RWPE2 (cell line): ENCODE data around the gene LRP8.

Experiments used
- ATAC-seq: fragments of 200-7000 bp; cut with Tn5 transposase; 3 replicates; pipeline ENCODE4 v1.9.1; 2021; ENCODE audit warnings: low read depth
- DNase-seq: peaks from one replicate; pipeline ENCODE4 v3.0.0-alpha.2; 2020; ENCODE audit warnings: low spot score
- H3K27ac ChIP-seq: fragments of 450-650 bp; 2 replicates; pipeline ENCODE4 v1.5.1; 2017; ENCODE audit warnings: mild to moderate bottlenecking; ENCODE audit not compliant: poor library complexity, severe bottlenecking
- H3K27me3 ChIP-seq: fragments of 250-450 bp; sonication (Bioruptor Pico); 2 replicates; pipeline ENCODE4 v1.5.1; 2021; ENCODE audit warnings: mild to moderate bottlenecking, moderate library complexity; ENCODE audit not compliant: insufficient read depth, poor library complexity, severe bottlenecking
- H3K36me3 ChIP-seq: fragments of 250-450 bp; sonication (Bioruptor Pico); 2 replicates; pipeline ENCODE4 v1.5.1; 2020; ENCODE audit warnings: low read depth, mild to moderate bottlenecking, moderate library complexity
- H3K4me1 ChIP-seq: fragments of 250-450 bp; sonication (Bioruptor Pico); 2 replicates; pipeline ENCODE4 v1.5.1; 2021; ENCODE audit warnings: mild to moderate bottlenecking, moderate library complexity; ENCODE audit not compliant: insufficient read depth, poor library complexity, severe bottlenecking
- H3K4me3 ChIP-seq: fragments of 250-450 bp; sonication (Bioruptor Pico); 2 replicates; pipeline ENCODE4 v1.5.1; 2021; ENCODE audit warnings: mild to moderate bottlenecking, moderate library complexity; ENCODE audit not compliant: severe bottlenecking
- H3K9me3 ChIP-seq: fragments of 250-450 bp; sonication (Bioruptor Pico); 2 replicates; pipeline ENCODE4 v1.5.1; 2021; ENCODE audit warnings: mild to moderate bottlenecking, moderate library complexity; ENCODE audit not compliant: severe bottlenecking
- TF ChIP-seq, protein P1 (sequence below): fragments of 450-650 bp; IDR thresholded peaks from one replicate; pipeline ENCODE4 v1.5.1; 2017; ENCODE audit warnings: mild to moderate bottlenecking, moderate library complexity; ENCODE audit not compliant: poor library complexity, severe bottlenecking

The LRP8 gene

GRCh38 chr1:53340660-53341520 is 13.0 kb upstream of the LRP8 start:
- Histone ChIP-seq H3K27ac (no peak overlapping the region), H3K36me3 (no peaks in the 10 kb centered on the region), H3K4me1 (no peaks in the 10 kb centered on the region), H3K4me3 (no peak overlapping the region), H3K9me3 (no peaks in the 10 kb centered on the region), H3K27me3 (no peaks in the 10 kb centered on the region)
- TF ChIP-seq, protein P1, sequence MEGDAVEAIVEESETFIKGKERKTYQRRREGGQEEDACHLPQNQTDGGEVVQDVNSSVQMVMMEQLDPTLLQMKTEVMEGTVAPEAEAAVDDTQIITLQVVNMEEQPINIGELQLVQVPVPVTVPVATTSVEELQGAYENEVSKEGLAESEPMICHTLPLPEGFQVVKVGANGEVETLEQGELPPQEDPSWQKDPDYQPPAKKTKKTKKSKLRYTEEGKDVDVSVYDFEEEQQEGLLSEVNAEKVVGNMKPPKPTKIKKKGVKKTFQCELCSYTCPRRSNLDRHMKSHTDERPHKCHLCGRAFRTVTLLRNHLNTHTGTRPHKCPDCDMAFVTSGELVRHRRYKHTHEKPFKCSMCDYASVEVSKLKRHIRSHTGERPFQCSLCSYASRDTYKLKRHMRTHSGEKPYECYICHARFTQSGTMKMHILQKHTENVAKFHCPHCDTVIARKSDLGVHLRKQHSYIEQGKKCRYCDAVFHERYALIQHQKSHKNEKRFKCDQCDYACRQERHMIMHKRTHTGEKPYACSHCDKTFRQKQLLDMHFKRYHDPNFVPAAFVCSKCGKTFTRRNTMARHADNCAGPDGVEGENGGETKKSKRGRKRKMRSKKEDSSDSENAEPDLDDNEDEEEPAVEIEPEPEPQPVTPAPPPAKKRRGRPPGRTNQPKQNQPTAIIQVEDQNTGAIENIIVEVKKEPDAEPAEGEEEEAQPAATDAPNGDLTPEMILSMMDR = no peak
- ATAC-seq (no peak), DNase-seq (no peak)

GRCh38 chr1:53339736-53340635 is 12.1 kb upstream of the LRP8 start:
- H3K4me3 ChIP-seq = no peak overlapping the region
- ATAC-seq = no peak

GRCh38 chr1:53338423-53338822 is 10.6 kb upstream of the LRP8 start:
- Histone ChIP-seq H3K4me1 (no peaks in the 10 kb centered on the region), H3K27ac (no peak overlapping the region), H3K27me3 (no peaks in the 10 kb centered on the region), H3K9me3 (no peaks in the 10 kb centered on the region), H3K4me3 (no peak overlapping the region), H3K36me3 (no peaks in the 10 kb centered on the region)
- TF ChIP-seq, protein P1 = no peak
- no peak for DNase-seq
- no peak for ATAC-seq

More at GRCh38 chr1:53339736-53340635, 12.1 kb upstream of the LRP8 start:
- TF ChIP-seq, protein P1 = no peak
- no peaks in the 10 kb centered on the region for H3K9me3 ChIP-seq
- H3K4me1 ChIP-seq = no peaks in the 10 kb centered on the region
- no peaks in the 10 kb centered on the region for H3K36me3 ChIP-seq
- H3K27me3 ChIP-seq = no peaks in the 10 kb centered on the region
- H3K27ac ChIP-seq = no peak overlapping the region
- DNase-seq = no peak

- Histone ChIP-seq H3K9me3 (no peaks in the 10 kb centered on the region), H3K36me3 (no peaks in the 10 kb centered on the region), H3K4me3 (no peak overlapping the region), H3K4me1 (no peaks in the 10 kb centered on the region), H3K27me3 (no peaks in the 10 kb centered on the region), H3K27ac (no peak overlapping the region)
- DNase-seq (no peak), ATAC-seq (no peak)
- TF ChIP-seq, protein P1 = no peak
These were observed 9.6 kb upstream of the LRP8 start for GRCh38 chr1:53337499-53337898.
